ENCODE data around the gene CDIPT.

CDIPT gene

GRCh38 chr16:29811896-29812665 is 50.9 kb downstream of the CDIPT start, which contains the start of gene PRRT2:
Gene PRRT2 (plus strand): TSS chr16:29812193. CDS start chr16:29813055, 862 bp downstream.
- DNase-seq, result peak in 42 of 51 donors; percentile 25 to 83 (median 68)

DNA sequence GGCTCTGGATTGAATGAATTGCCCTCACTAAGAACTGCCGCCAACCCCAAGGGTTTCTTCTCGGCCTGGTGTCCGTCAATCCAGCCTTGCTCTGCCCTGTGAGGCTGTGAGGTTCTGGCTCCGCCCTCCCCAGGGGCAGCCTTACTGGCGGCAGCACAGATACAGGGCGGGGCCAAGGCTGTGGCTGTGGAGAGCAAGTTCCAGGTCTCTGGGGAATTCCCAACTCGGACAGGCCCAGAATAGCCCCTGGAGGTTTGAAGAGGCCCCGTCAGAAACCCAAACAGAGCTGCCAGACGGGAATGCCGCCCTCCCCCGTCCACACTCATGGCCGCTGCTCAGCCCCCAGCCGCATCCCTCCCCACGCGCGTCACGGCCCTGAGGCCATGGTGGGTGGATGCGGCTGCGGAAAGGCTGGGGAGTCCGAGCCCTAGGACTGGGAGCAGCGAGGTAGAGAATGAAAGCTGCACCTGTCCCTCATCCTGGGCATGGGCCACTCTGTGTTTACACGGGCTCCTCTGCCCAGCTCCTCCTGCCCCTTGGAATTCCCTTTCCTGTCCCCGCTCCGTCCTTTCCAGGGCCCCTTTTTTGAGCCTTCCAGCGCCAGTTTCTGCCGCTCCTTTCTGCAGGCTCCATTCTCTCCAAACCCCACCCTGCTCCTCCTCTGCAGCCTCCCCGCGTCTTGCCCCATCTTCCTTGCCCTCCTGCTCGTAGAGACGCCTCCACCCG is 51.7 kb downstream of the CDIPT start:
- DNase-seq, result peak in 49 of 51 donors; percentile 57 to 99 (median 89)

DNA sequence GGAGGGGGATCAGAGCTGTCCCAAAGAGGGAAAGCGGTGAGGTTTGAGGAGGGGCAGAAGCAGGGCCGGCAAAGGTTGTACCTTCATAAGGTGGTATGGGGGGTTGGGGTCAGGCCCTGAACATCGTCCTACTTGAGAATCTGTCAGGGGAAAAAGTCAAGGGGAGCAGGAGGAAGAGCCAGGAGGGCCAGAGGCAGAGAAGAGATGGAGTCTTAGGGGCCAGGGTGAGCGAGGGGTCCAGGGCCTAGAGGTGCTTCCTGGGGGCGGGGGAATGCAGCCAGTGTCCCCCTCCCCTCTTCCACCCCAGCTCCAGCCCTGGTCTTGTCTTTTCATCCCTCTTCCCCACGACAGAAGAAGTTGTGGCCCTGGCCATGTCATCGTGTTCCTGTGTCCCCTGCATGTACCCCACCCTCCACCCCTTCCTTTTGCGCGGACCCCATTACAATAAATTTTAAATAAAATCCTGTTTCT is 52.3 kb downstream of the CDIPT start:
- no peak for DNase-seq

DNA sequence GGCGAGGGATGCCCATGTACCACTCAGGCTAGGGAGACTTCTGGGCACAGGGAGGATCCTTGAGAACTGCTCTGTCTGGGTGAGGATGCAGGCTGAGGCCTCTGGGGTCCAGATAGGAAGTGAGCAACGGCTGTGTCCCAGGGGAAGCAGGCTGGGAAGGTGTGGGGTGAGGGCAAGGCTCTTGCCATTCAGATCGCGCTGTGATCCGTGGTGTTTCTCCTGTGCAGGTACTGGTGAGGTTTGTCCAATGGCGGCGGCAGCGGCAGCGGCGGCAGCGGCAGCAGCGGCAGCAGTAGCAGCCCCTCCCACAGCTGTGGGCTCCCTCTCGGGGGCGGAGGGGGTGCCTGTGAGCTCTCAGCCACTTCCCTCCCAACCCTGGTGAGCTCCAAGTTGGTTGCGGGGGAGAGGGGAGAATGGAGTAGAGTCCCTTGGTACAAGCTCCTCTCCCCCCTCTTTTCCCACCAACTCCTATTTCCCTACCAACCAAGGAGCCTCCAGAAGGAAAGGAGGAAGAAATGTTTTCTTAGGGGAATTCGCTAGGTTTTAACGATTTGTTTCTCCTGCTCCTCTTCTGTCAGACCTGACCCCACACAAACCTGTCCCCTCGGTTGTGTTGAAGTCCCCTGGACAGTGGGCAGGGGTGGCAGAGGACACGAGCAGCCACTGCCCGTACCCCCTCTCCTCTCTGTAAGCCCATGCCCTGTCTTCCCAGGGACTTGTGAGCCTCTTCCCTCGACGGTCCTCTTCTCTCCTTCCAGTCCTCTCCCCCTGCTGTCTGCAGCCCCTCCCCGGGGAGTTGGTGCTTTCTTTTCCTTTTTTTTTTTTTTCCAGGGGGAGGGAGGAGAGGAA is 53.0 kb downstream of the CDIPT start:
- DNase-seq, result no peak

- DNase-seq, result no peak
Observed at GRCh38 chr16:29809031-29809747, 53.8 kb downstream of the CDIPT start.

Data from hypothalamus (tissue), 51 donors.